Adipose tissue (tissue), 3 donors: ENCODE results near the gene OPCML. TPM values are rescaled to one million over a fixed set of nuclear protein-coding genes. Genes with fewer than 3 reads are reported as not detected.

Experiments
- H3K27ac ChIP-seq: one replicate; pipeline ENCODE4 v1.5.1; 2013; ENCODE audit warnings: low read depth, low read length
- WGBS, 3 donors: extraction: QIAGEN DNeasy Blood & Tissue Kit; methylation state at CpG; one replicate each; pipeline ENCODE4 v1.1.7; 2013; 5-methylcytosine and 5-hydroxymethylcytosine counted together
- polyA plus RNA-seq, 3 donors: library from polyadenylated mRNA; stranded (reverse); fragments of 200-250 nt; gene quantifications; one replicate each; pipeline ENCODE4 v1.2.3, GENCODE V29; 2013
- donor health status: healthy with polysubstance abuse.
- donor health status: Bipolar disorder and iron deficiency.
- donor health status: healthy.

Gene OPCML
- polyA plus RNA-seq, 3 donors = 0.01 to 0.04 TPM; not detected in 1

- 1 to 2% (median 2%) methylated on average over 15 to 17 of the region's 17 CpGs for WGBS, 3 donors
- H3K27ac ChIP-seq = no peak overlapping the region
Measured at GRCh38 chr11:132943357-132943705, 589.0 kb downstream of the OPCML start.

- H3K27ac ChIP-seq = no peak overlapping the region
- WGBS, 3 donors = 25 to 31% (median 25%) methylated on average over 27 to 40 of the region's 42 CpGs
Measured at GRCh38 chr11:132942611-132943356, 589.5 kb downstream of the OPCML start.

GRCh38 chr11:132941761-132942160 lies 590.5 kb downstream of the OPCML start:
- 52 to 66% (median 53%) methylated on average over 3 of the region's 3 CpGs for WGBS, 3 donors
- no peak overlapping the region for H3K27ac ChIP-seq

- WGBS, 3 donors = 42 to 56% (median 45%) methylated on average over 4 of the region's 4 CpGs
- no peak overlapping the region for H3K27ac ChIP-seq
Measured at GRCh38 chr11:132941024-132941646, 591.2 kb downstream of the OPCML start.

- 45 to 60% (median 54%) methylated on average over 4 of the region's 4 CpGs for WGBS, 3 donors
- no peak overlapping the region for H3K27ac ChIP-seq
Measured at GRCh38 chr11:132937016-132937415, 595.3 kb downstream of the OPCML start.

- H3K27ac ChIP-seq = no peak overlapping the region
- 84 to 93% (median 90%) methylated on average over 3 of the region's 3 CpGs for WGBS, 3 donors
Measured at GRCh38 chr11:132935383-132935782, 596.9 kb downstream of the OPCML start.

- 80 to 92% (median 85%) methylated on average over 3 of the region's 3 CpGs for WGBS, 3 donors
Measured at GRCh38 chr11:132933703-132934102, 598.6 kb downstream of the OPCML start.

GRCh38 chr11:132925825-132926469 lies 606.4 kb downstream of the OPCML start:
- 47 to 76% (median 69%) methylated on average over 3 of the region's 3 CpGs for WGBS, 3 donors
- H3K27ac ChIP-seq = no peak overlapping the region

More at GRCh38 chr11:132933703-132934102, 598.6 kb downstream of the OPCML start:
- no peak overlapping the region for H3K27ac ChIP-seq

- 89 to 95% (median 93%) methylated on average over 6 of the region's 6 CpGs for WGBS, 3 donors
Measured at GRCh38 chr11:132921597-132921996, 610.7 kb downstream of the OPCML start.

GRCh38 chr11:132920451-132921096 lies 611.7 kb downstream of the OPCML start:
- no peak overlapping the region for H3K27ac ChIP-seq
- 52 to 64% (median 59%) methylated on average over 20 of the region's 20 CpGs for WGBS, 3 donors

More at GRCh38 chr11:132921597-132921996, 610.7 kb downstream of the OPCML start:
- no peak overlapping the region for H3K27ac ChIP-seq

GRCh38 chr11:132914600-132914999 lies 617.7 kb downstream of the OPCML start:
- WGBS, 3 donors = 86 to 92% (median 90%) methylated on average over 5 of the region's 5 CpGs
- no peak overlapping the region for H3K27ac ChIP-seq

- 84 to 86% (median 85%) methylated on average over 7 of the region's 7 CpGs for WGBS, 3 donors
- no peak overlapping the region for H3K27ac ChIP-seq
Measured at GRCh38 chr11:132913886-132914285, 618.4 kb downstream of the OPCML start.

GRCh38 chr11:132913295-132913694 lies 619.0 kb downstream of the OPCML start:
- 89 to 93% (median 90%) methylated on average over 6 of the region's 6 CpGs for WGBS, 3 donors
- H3K27ac ChIP-seq = no peak overlapping the region

- 36 to 44% (median 38%) methylated on average over 7 of the region's 7 CpGs for WGBS, 3 donors
Measured at GRCh38 chr11:132911186-132911585, 621.1 kb downstream of the OPCML start.

GRCh38 chr11:132910011-132910760 lies 622.1 kb downstream of the OPCML start:
- 70 to 84% (median 79%) methylated on average over 18 of the region's 18 CpGs for WGBS, 3 donors
- no peak overlapping the region for H3K27ac ChIP-seq

More at GRCh38 chr11:132911186-132911585, 621.1 kb downstream of the OPCML start:
- no peak overlapping the region for H3K27ac ChIP-seq

GRCh38 chr11:132909021-132909606 lies 623.2 kb downstream of the OPCML start:
- WGBS, 3 donors = 78 to 91% (median 90%) methylated on average over 8 of the region's 8 CpGs
- H3K27ac ChIP-seq = no peak overlapping the region

- WGBS, 3 donors = 76 to 85% (median 80%) methylated on average over 4 of the region's 4 CpGs
- no peak overlapping the region for H3K27ac ChIP-seq
Measured at GRCh38 chr11:132908414-132908810, 623.9 kb downstream of the OPCML start.
